HEK293 (cell line): ENCODE measurements around the gene PPP1R9B.
A peak's percentile ranks its signal among the peaks of the same experiment; 100 is the strongest.

Experiments used
- ATF2 ChIP-seq: fragments of 450-650 bp; formaldehyde crosslinking; IDR thresholded peaks from 2 replicates; pipeline ENCODE4 v1.5.1; 2016; ENCODE audit warnings: missing biosample characterization, missing genetic modification characterization, low read depth
- FEZF1 ChIP-seq: fragments of 450-650 bp; formaldehyde crosslinking; IDR thresholded peaks from 2 replicates; pipeline ENCODE4 v1.5.1; 2016; ENCODE audit warnings: missing biosample characterization, missing genetic modification characterization
- GLI4 ChIP-seq: fragments of 450-650 bp; formaldehyde crosslinking; IDR thresholded peaks from 2 replicates; pipeline ENCODE4 v1.5.1; 2016; ENCODE audit warnings: missing biosample characterization, missing genetic modification characterization
- KLF16 ChIP-seq: fragments of 450-650 bp; formaldehyde crosslinking; IDR thresholded peaks from 2 replicates; pipeline ENCODE4 v1.5.1; 2017; ENCODE audit warnings: missing biosample characterization, missing genetic modification characterization
- PRDM1 ChIP-seq: fragments of 450-650 bp; formaldehyde crosslinking; IDR thresholded peaks from 2 replicates; pipeline ENCODE4; 2016; ENCODE audit warnings: missing biosample characterization, missing genetic modification characterization
- PRDM6 ChIP-seq: fragments of 450-650 bp; formaldehyde crosslinking; IDR thresholded peaks from 2 replicates; pipeline ENCODE4 v1.5.1; 2017; ENCODE audit warnings: missing biosample characterization, missing genetic modification characterization
- REPIN1 ChIP-seq: fragments of 450-650 bp; formaldehyde crosslinking; IDR thresholded peaks from 2 replicates; pipeline ENCODE4 v1.5.1; 2017; ENCODE audit warnings: missing biosample characterization, missing genetic modification characterization, low read depth
- SALL2 ChIP-seq: fragments of 450-650 bp; formaldehyde crosslinking; IDR thresholded peaks from 2 replicates; pipeline ENCODE4 v1.5.0; 2017; ENCODE audit warnings: missing biosample characterization, mild to moderate bottlenecking, missing genetic modification characterization, borderline replicate concordance
- SETDB1 ChIP-seq: IDR thresholded peaks from one replicate; pipeline ENCODE4 v1.6.1; 2017; ENCODE audit warnings: mild to moderate bottlenecking, low read length, moderate library complexity, mixed read lengths; ENCODE audit not compliant: insufficient read length
- TRIM28 ChIP-seq: IDR thresholded peaks from 2 replicates; pipeline ENCODE4 v1.6.1; 2011; ENCODE audit warnings: low read length, control low read depth, borderline replicate concordance
- WT1 ChIP-seq: fragments of 450-650 bp; formaldehyde crosslinking; IDR thresholded peaks from 2 replicates; pipeline ENCODE4 v1.5.1; 2016; ENCODE audit warnings: missing biosample characterization, missing genetic modification characterization
- ZBTB17 ChIP-seq: fragments of 450-650 bp; formaldehyde crosslinking; IDR thresholded peaks from 2 replicates; pipeline ENCODE4 v1.5.1; 2016; ENCODE audit warnings: missing biosample characterization, missing genetic modification characterization
- ZBTB26 ChIP-seq: fragments of 450-650 bp; formaldehyde crosslinking; optimal IDR thresholded peaks from 2 replicates; pipeline ENCODE3; 2016; ENCODE audit warnings: missing biosample characterization, mild to moderate bottlenecking, missing genetic modification characterization
- ZBTB44 ChIP-seq: fragments of 450-650 bp; IDR thresholded peaks from 2 replicates; pipeline ENCODE4 v1.5.1; 2018; ENCODE audit warnings: missing biosample characterization, mild to moderate bottlenecking, missing genetic modification characterization
- ZFP3 ChIP-seq: fragments of 450-650 bp; formaldehyde crosslinking; IDR thresholded peaks from 2 replicates; pipeline ENCODE4 v1.5.1; 2016; ENCODE audit warnings: low read depth, missing biosample characterization, missing genetic modification characterization
- ZNF114 ChIP-seq: fragments of 450-650 bp; formaldehyde crosslinking; IDR thresholded peaks from 2 replicates; pipeline ENCODE4 v1.5.0; 2017; ENCODE audit warnings: missing biosample characterization, missing genetic modification characterization
- ZNF148 ChIP-seq: fragments of 450-650 bp; formaldehyde crosslinking; IDR thresholded peaks from 2 replicates; pipeline ENCODE4 v1.5.0; 2017; ENCODE audit warnings: missing biosample characterization, missing genetic modification characterization, borderline replicate concordance
- ZNF157 ChIP-seq: fragments of 450-650 bp; formaldehyde crosslinking; IDR thresholded peaks from 2 replicates; pipeline ENCODE4 v1.5.1; 2016; ENCODE audit warnings: missing biosample characterization, missing genetic modification characterization
- ZNF2 ChIP-seq: fragments of 450-650 bp; formaldehyde crosslinking; IDR thresholded peaks from 2 replicates; pipeline ENCODE4 v1.5.1; 2016; ENCODE audit warnings: missing biosample characterization, missing genetic modification characterization
- ZNF248 ChIP-seq: fragments of 450-650 bp; formaldehyde crosslinking; IDR thresholded peaks from 2 replicates; pipeline ENCODE4 v1.5.1; 2017; ENCODE audit warnings: missing biosample characterization, missing genetic modification characterization
- ZNF394 ChIP-seq: fragments of 450-650 bp; formaldehyde crosslinking; IDR thresholded peaks from 2 replicates; pipeline ENCODE4 v1.5.1; 2016; ENCODE audit warnings: missing biosample characterization, missing genetic modification characterization, mild to moderate bottlenecking, moderate library complexity, borderline replicate concordance
- ZNF423 ChIP-seq: fragments of 450-650 bp; formaldehyde crosslinking; IDR thresholded peaks from 2 replicates; pipeline ENCODE4 v1.5.1; 2016; ENCODE audit warnings: missing biosample characterization, missing genetic modification characterization
- ZNF48 ChIP-seq: fragments of 450-650 bp; formaldehyde crosslinking; IDR thresholded peaks from 2 replicates; pipeline ENCODE4 v1.5.1; 2016; ENCODE audit warnings: missing biosample characterization, missing genetic modification characterization
- ZNF513 ChIP-seq: fragments of 450-650 bp; IDR thresholded peaks from 2 replicates; pipeline ENCODE4 v1.5.1; 2018; ENCODE audit warnings: missing biosample characterization, missing genetic modification characterization
- ZNF580 ChIP-seq: fragments of 450-650 bp; formaldehyde crosslinking; IDR thresholded peaks from 2 replicates; pipeline ENCODE4 v1.5.1; 2016; ENCODE audit warnings: missing biosample characterization, missing genetic modification characterization
- ZNF600 ChIP-seq: fragments of 450-650 bp; formaldehyde crosslinking; IDR thresholded peaks from 2 replicates; pipeline ENCODE4 v1.5.1; 2016; ENCODE audit warnings: missing biosample characterization, missing genetic modification characterization
- ZNF677 ChIP-seq: fragments of 450-650 bp; IDR thresholded peaks from 2 replicates; pipeline ENCODE4 v1.5.0; 2018; ENCODE audit warnings: missing biosample characterization, mild to moderate bottlenecking, missing genetic modification characterization, moderate library complexity
- ZNF76 ChIP-seq: fragments of 450-650 bp; formaldehyde crosslinking; IDR thresholded peaks from 2 replicates; pipeline ENCODE4; 2016; ENCODE audit warnings: low read depth, missing biosample characterization, missing genetic modification characterization, borderline replicate concordance
- ZNF830 ChIP-seq: fragments of 450-650 bp; IDR thresholded peaks from 2 replicates; pipeline ENCODE4 v1.5.0; 2018; ENCODE audit warnings: missing biosample characterization, missing genetic modification characterization, low read depth, mild to moderate bottlenecking, moderate library complexity

Gene PPP1R9B

GRCh38 chr17:50139950-50140885, 10.3 kb downstream of the PPP1R9B start (continued):
- TF ChIP-seq ZBTB17 (tag by site-specific recombination), result peak; percentile 98
- TF ChIP-seq ZNF157 (tag by site-specific recombination), result no peak
- no peak for TF ChIP-seq ZNF677 (tag by site-specific recombination)
- peak; percentile 63 for TF ChIP-seq KLF16 (tag by site-specific recombination)
- no peak for TF ChIP-seq ZNF48 (tag by site-specific recombination)
- TF ChIP-seq ZNF248 (tag by site-specific recombination), result no peak
- peak; percentile 21; the same call in 1 of the 2 replicates for TF ChIP-seq ZNF394 (tag by site-specific recombination)
- no peak for TF ChIP-seq PRDM1 (tag by site-specific recombination)
- no peak for TF ChIP-seq ZNF148 (tag by site-specific recombination)
- TF ChIP-seq ZBTB44 (tag by site-specific recombination), result no peak
- TF ChIP-seq TRIM28, result peak; percentile 99
- no peak for TF ChIP-seq ZNF830 (tag by site-specific recombination)
- TF ChIP-seq ZNF2 (tag by site-specific recombination), result 0 out of 2 replicates have a peak, but pooled peaks have one; percentile 50
- peak; percentile 92 for TF ChIP-seq ZNF600 (tag by site-specific recombination)
- TF ChIP-seq ZNF76 (tag by site-specific recombination), result no peak
- peak; percentile 46 for TF ChIP-seq SETDB1
- no peak for TF ChIP-seq ZFP3
- TF ChIP-seq ATF2 (tag by site-specific recombination), result 0 out of 2 replicates have a peak, but pooled peaks have one; percentile 3
- no peak for TF ChIP-seq REPIN1 (tag by site-specific recombination)
- peak; percentile 62; the same call in 1 of the 2 replicates for TF ChIP-seq ZNF580 (tag by site-specific recombination)
- peak; percentile 92 for TF ChIP-seq WT1 (tag by site-specific recombination)
- TF ChIP-seq GLI4, result no peak
- no peak for TF ChIP-seq PRDM6 (tag by site-specific recombination)
- peak; percentile 74 for TF ChIP-seq ZNF513
- TF ChIP-seq ZBTB26 (tag by site-specific recombination), result no peak
- TF ChIP-seq SALL2 (tag by site-specific recombination), result no peak
- TF ChIP-seq FEZF1, result peak; percentile 8; the same call in 1 of the 2 replicates
- no peak for TF ChIP-seq ZNF114 (tag by site-specific recombination)
- TF ChIP-seq ZNF423 (tag by site-specific recombination), result 0 out of 2 replicates have a peak, but pooled peaks have one; percentile 15
